Endodermal cell (in vitro differentiated cells): ENCODE measurements around the gene IL6R. TPM values are rescaled to one million over a fixed set of nuclear protein-coding genes. Genes with fewer than 3 reads are reported as not detected.

Source experiments
- DNase-seq: peaks from one replicate; pipeline ENCODE4 v3.0.0-alpha.2; 2017
- H3K27ac ChIP-seq: 2 replicates; pipeline ENCODE4 v1.5.1; 2013; ENCODE audit warnings: mild to moderate bottlenecking, low read depth, low read length, moderate library complexity
- H3K27me3 ChIP-seq: 2 replicates; pipeline ENCODE4 v1.6.1; 2013; ENCODE audit warnings: mild to moderate bottlenecking, low read length, moderate library complexity; ENCODE audit not compliant: insufficient read depth, control insufficient read depth, poor library complexity, severe bottlenecking
- H3K36me3 ChIP-seq: 2 replicates; pipeline ENCODE4 v1.7.0; 2013; ENCODE audit warnings: mild to moderate bottlenecking, low read length, moderate library complexity; ENCODE audit not compliant: control insufficient read depth, insufficient read depth
- H3K4me1 ChIP-seq: one replicate; pipeline ENCODE4 v1.7.0; 2013; ENCODE audit warnings: low read length; ENCODE audit not compliant: control insufficient read depth, insufficient read depth
- H3K4me3 ChIP-seq: 2 replicates; pipeline ENCODE4 v1.5.1; 2013; ENCODE audit warnings: mild to moderate bottlenecking, low read length, moderate library complexity
- H3K9ac ChIP-seq: 2 replicates; pipeline ENCODE4 v1.6.1; 2013; ENCODE audit warnings: mild to moderate bottlenecking, low read length, moderate library complexity; ENCODE audit not compliant: poor library complexity, severe bottlenecking; ENCODE audit errors: extremely low read depth
- H3K9me3 ChIP-seq: 2 replicates; pipeline ENCODE4 v1.6.1; 2013; ENCODE audit warnings: mild to moderate bottlenecking, low read length, moderate library complexity; ENCODE audit not compliant: control insufficient read depth
- H3K27ac Mint-ChIP-seq: 2 replicates; pipeline ENCODE4 v1.8.0; 2020; ENCODE audit warnings: mixed read lengths
- H3K27me3 Mint-ChIP-seq: 2 replicates; pipeline ENCODE4 v1.8.0; 2021; ENCODE audit warnings: mild to moderate bottlenecking, mixed read lengths; ENCODE audit not compliant: insufficient read depth
- H3K36me3 Mint-ChIP-seq: 2 replicates; pipeline ENCODE4 v1.8.0; 2020; ENCODE audit warnings: low read depth, mixed read lengths
- H3K4me1 Mint-ChIP-seq: 2 replicates; pipeline ENCODE4 v1.8.0; 2020; ENCODE audit warnings: mixed read lengths
- H3K4me3 Mint-ChIP-seq: 2 replicates; pipeline ENCODE4 v1.8.0; 2020; ENCODE audit warnings: mild to moderate bottlenecking, moderate library complexity, mixed read lengths
- H3K9me3 Mint-ChIP-seq: 2 replicates; pipeline ENCODE4 v1.8.0; 2020; ENCODE audit warnings: mild to moderate bottlenecking, mixed read lengths
- CTCF ChIP-seq: fragments of 200-600 bp; sonication (generic); conservative IDR thresholded peaks from 2 replicates; pipeline ENCODE4 v1.5.0; 2021; ENCODE audit warnings: antibody characterized with exemption, mild to moderate bottlenecking
- WGBS, 2 experiments: methylation state at CpG; one replicate each; pipeline versions ENCODE4 v1.1.5 to v1.1.7; 2013; ENCODE audit warnings: missing lambda C conversion rate in 2 of 2, mixed read lengths in 1 of 2; ENCODE audit not compliant: insufficient coverage in 1 of 2, insufficient read length in 1 of 2; 5-methylcytosine and 5-hydroxymethylcytosine counted together
- total RNA-seq, 2 donors: library from RNA; stranded (reverse); fragmentation: NEBNext Ultra II Directional in 1 of 2; extraction: Animal tissue kit (Norgen Biotek cat#: 25700) in 1 of 2; gene quantifications; 2 replicates in 1 of 2; 3 replicates in 1 of 2; pipeline ENCODE4 v1.2.1, GENCODE V29; 2021

The IL6R gene
- total RNA-seq, 2 donors from 2014 or later: 0.77 to 1.0 TPM

- H3K9me3 ChIP-seq: no peaks in the 10 kb centered on the region
- H3K27ac Mint-ChIP-seq: no peak overlapping the region
- H3K27me3 ChIP-seq: no peaks in the 10 kb centered on the region
- H3K36me3 Mint-ChIP-seq: no peaks in the 10 kb centered on the region
- H3K4me3 Mint-ChIP-seq: no peak overlapping the region
- WGBS, 2 experiments: 94 to 95% methylated on average over 8 of the region's 8 CpGs
- peaks cover 2% of the 10 kb centered on the region for H3K27me3 Mint-ChIP-seq
- no peaks in the 10 kb centered on the region for H3K9me3 Mint-ChIP-seq
- H3K36me3 ChIP-seq: no peaks in the 10 kb centered on the region
- TF ChIP-seq CTCF: no peak
- peaks cover 4% of the 10 kb centered on the region for H3K4me1 ChIP-seq
- no peak overlapping the region for H3K4me3 ChIP-seq
- H3K4me1 Mint-ChIP-seq: peaks cover 3% of the 10 kb centered on the region
- H3K9ac ChIP-seq: no peak overlapping the region
- no peak overlapping the region for H3K27ac ChIP-seq
- no peak for DNase-seq
Observed at GRCh38 chr1:154414606-154415005, 9.5 kb downstream of the IL6R start.

- Histone ChIP-seq H3K4me3 (no peak overlapping the region), H3K36me3 (no peaks in the 10 kb centered on the region), H3K4me1 (no peaks in the 10 kb centered on the region), H3K9ac (no peak overlapping the region), H3K27me3 (no peaks in the 10 kb centered on the region), H3K9me3 (no peaks in the 10 kb centered on the region), H3K27ac (no peak overlapping the region)
- H3K27me3 Mint-ChIP-seq: peaks cover 2% of the 10 kb centered on the region
- H3K4me3 Mint-ChIP-seq: no peak overlapping the region
- H3K9me3 Mint-ChIP-seq: no peaks in the 10 kb centered on the region
- no peak overlapping the region for H3K27ac Mint-ChIP-seq
- H3K36me3 Mint-ChIP-seq: no peaks in the 10 kb centered on the region
- 94 to 97% methylated on average over 8 to 9 of the region's 10 CpGs for WGBS, 2 experiments
- TF ChIP-seq CTCF: no peak
- peaks cover 2% of the 10 kb centered on the region for H3K4me1 Mint-ChIP-seq
- no peak for DNase-seq
Observed at GRCh38 chr1:154416471-154417337, 11.6 kb downstream of the IL6R start.

- Histone ChIP-seq H3K27me3 (no peaks in the 10 kb centered on the region), H3K9ac (no peak overlapping the region), H3K36me3 (no peaks in the 10 kb centered on the region), H3K4me3 (no peak overlapping the region), H3K4me1 (no peaks in the 10 kb centered on the region), H3K9me3 (no peaks in the 10 kb centered on the region), H3K27ac (no peak overlapping the region)
- DNase-seq: peak; percentile 24
- H3K27me3 Mint-ChIP-seq: peaks cover 2% of the 10 kb centered on the region
- no peaks in the 10 kb centered on the region for H3K36me3 Mint-ChIP-seq
- no peak overlapping the region for H3K27ac Mint-ChIP-seq
- WGBS, 2 experiments: 90 to 93% methylated on average over 3 of the region's 3 CpGs
- no peak for TF ChIP-seq CTCF
- H3K9me3 Mint-ChIP-seq: no peaks in the 10 kb centered on the region
- no peak overlapping the region for H3K4me3 Mint-ChIP-seq
- peaks cover 4% of the 10 kb centered on the region for H3K4me1 Mint-ChIP-seq
Observed at GRCh38 chr1:154417338-154417608, 12.1 kb downstream of the IL6R start.
